ENCODE results near the gene OGFOD2.

- TF ChIP-seq CTCF (conservative IDR thresholded peaks at IDR 0.05 in 1 of 2, IDR thresholded peaks at IDR 0.05 in 1 of 2; ENCODE audit: extremely low read depth in 1 of 2, insufficient read depth in 1 of 2, low read depth in 1 of 2, low read length in 2 of 2): no peak
- no peak for TF ChIP-seq EZH2 (IDR thresholded peaks at IDR 0.05; ENCODE audit: borderline replicate concordance, low read length)
These were observed 15.4 kb upstream of the OGFOD2 start for GRCh38 chr12:122959566-122960192.
